Liver (tissue), 9 donors: ENCODE measurements around the gene VPS26C. TPM values are rescaled to one million over a fixed set of nuclear protein-coding genes. Genes with fewer than 3 reads are reported as not detected.

Source experiments
- DNase-seq: peaks from one replicate; pipeline ENCODE4 v3.0.0-alpha.2; 2017; ENCODE audit warnings: low spot score
- H3K27ac ChIP-seq, 2 donors: one replicate each; pipeline ENCODE4 v1.7.0; 2013; ENCODE audit warnings: inconsistent platforms in 2 of 2, low read length in 2 of 2, control low read depth in 1 of 2, low read depth in 1 of 2, mild to moderate bottlenecking in 1 of 2
- H3K27me3 ChIP-seq, 4 donors: one replicate each; pipeline versions ENCODE4 v1.6.1 to v1.7.0; 2013; ENCODE audit warnings: low read length in 3 of 4, inconsistent platforms in 1 of 4, mild to moderate bottlenecking in 1 of 4, moderate library complexity in 1 of 4; ENCODE audit not compliant: control insufficient read depth in 4 of 4, insufficient read depth in 4 of 4
- H3K36me3 ChIP-seq, 4 donors: one replicate each; pipeline versions ENCODE4 v1.6.1 to v1.7.0; 2013; ENCODE audit warnings: low read length in 3 of 4, mild to moderate bottlenecking in 3 of 4, low read depth in 1 of 4, moderate library complexity in 1 of 4; ENCODE audit not compliant: control insufficient read depth in 4 of 4, insufficient read depth in 3 of 4
- H3K4me1 ChIP-seq, 4 donors: one replicate each; pipeline versions ENCODE4 v1.6.1 to v1.7.0; 2013; ENCODE audit warnings: low read length in 3 of 4, mild to moderate bottlenecking in 3 of 4, moderate library complexity in 1 of 4; ENCODE audit not compliant: control insufficient read depth in 4 of 4, insufficient read depth in 4 of 4
- H3K4me3 ChIP-seq, 3 donors: one replicate each; pipeline versions ENCODE4 v1.6.1 to v1.7.0; 2013; ENCODE audit warnings: low read length in 3 of 3, control low read depth in 1 of 3, low read depth in 1 of 3, mild to moderate bottlenecking in 1 of 3
- H3K9ac ChIP-seq, 2 donors: one replicate each; pipeline ENCODE4 v1.7.0; 2013; ENCODE audit warnings: low read length in 2 of 2, mild to moderate bottlenecking in 2 of 2, moderate library complexity in 2 of 2, control low read depth in 1 of 2, low read depth in 1 of 2
- H3K9me3 ChIP-seq, 4 donors: one replicate each; pipeline versions ENCODE4 v1.6.1 to v1.7.0; 2013; ENCODE audit warnings: low read length in 3 of 4; ENCODE audit not compliant: control insufficient read depth in 4 of 4
- ATF3 ChIP-seq: IDR thresholded peaks from 2 replicates; pipeline ENCODE4 v1.6.1; 2016; ENCODE audit warnings: antibody characterized with exemption
- CTCF ChIP-seq: fragments of 150-350 bp; IDR thresholded peaks from 2 replicates; pipeline ENCODE4 v1.5.1; 2017; ENCODE audit warnings: improper control_type of control experiment, low read depth, low read length; ENCODE audit not compliant: missing input control
- EGR1 ChIP-seq, 2 donors: IDR thresholded peaks; 2 replicates each; pipeline ENCODE4 v1.6.1; 2016 to 2018; ENCODE audit warnings: antibody characterized with exemption in 2 of 2, low read depth in 2 of 2
- FOXA1 ChIP-seq: IDR thresholded peaks from 2 replicates; pipeline ENCODE4 v1.6.1; 2016; ENCODE audit warnings: antibody characterized with exemption
- FOXA2 ChIP-seq: IDR thresholded peaks from 2 replicates; pipeline ENCODE4 v1.6.1; 2016; ENCODE audit warnings: antibody characterized with exemption
- HNF4A ChIP-seq, 2 donors: conservative IDR thresholded peaks; 2 replicates each; pipeline ENCODE4 v1.6.1; 2016; ENCODE audit warnings: antibody characterized with exemption in 2 of 2, mild to moderate bottlenecking in 2 of 2
- HNF4G ChIP-seq: IDR thresholded peaks from 2 replicates; pipeline ENCODE4 v1.6.1; 2016; ENCODE audit warnings: antibody characterized with exemption
- JUND ChIP-seq, 2 donors: IDR thresholded peaks; 2 replicates each; pipeline ENCODE4 v1.6.1; 2016; ENCODE audit warnings: antibody characterized with exemption in 2 of 2
- MAX ChIP-seq: IDR thresholded peaks from 2 replicates; pipeline ENCODE4 v1.6.1; 2016; ENCODE audit warnings: antibody characterized with exemption
- NR2F2 ChIP-seq: IDR thresholded peaks from 2 replicates; pipeline ENCODE4 v1.6.1; 2016; ENCODE audit warnings: antibody characterized with exemption
- RAD21 ChIP-seq, 2 donors: IDR thresholded peaks; 2 replicates each; pipeline ENCODE4 v1.6.1; 2016; ENCODE audit warnings: antibody characterized with exemption in 2 of 2, mild to moderate bottlenecking in 2 of 2
- REST ChIP-seq: IDR thresholded peaks from 2 replicates; pipeline ENCODE4 v1.6.1; 2016; ENCODE audit warnings: antibody characterized with exemption, mild to moderate bottlenecking
- RXRA ChIP-seq, 2 donors: IDR thresholded peaks; 2 replicates each; pipeline ENCODE4 v1.6.1; 2017 to 2018; ENCODE audit warnings: antibody characterized with exemption in 2 of 2, mild to moderate bottlenecking in 1 of 2
- SP1 ChIP-seq: IDR thresholded peaks from 2 replicates; pipeline ENCODE4 v1.6.1; 2018; ENCODE audit warnings: antibody characterized with exemption, mild to moderate bottlenecking
- TAF1 ChIP-seq: conservative IDR thresholded peaks from 2 replicates; pipeline ENCODE4 v1.6.1; 2016; ENCODE audit warnings: antibody characterized with exemption, mild to moderate bottlenecking
- YY1 ChIP-seq: IDR thresholded peaks from 2 replicates; pipeline ENCODE4 v1.6.1; 2016; ENCODE audit warnings: antibody characterized with exemption, mild to moderate bottlenecking
- ZBTB33 ChIP-seq: IDR thresholded peaks from 2 replicates; pipeline ENCODE4 v1.6.1; 2016; ENCODE audit warnings: antibody characterized with exemption
- WGBS: extraction: QIAGEN DNeasy Blood & Tissue Kit; methylation state at CpG from one replicate; pipeline ENCODE4 v1.1.7; 2013; 5-methylcytosine and 5-hydroxymethylcytosine counted together
- polyA plus RNA-seq, 2 donors: library from polyadenylated mRNA; stranded (reverse) in 1 of 2; unstranded in 1 of 2; fragments of 200-250 nt in 1 of 2; fragments of >200 nt in 1 of 2; fragmentation: Nextera tagmentation in 1 of 2; extraction: Ambion mirVana in 1 of 2; gene quantifications; one replicate each; pipeline versions ENCODE4 v1.2.1 to v1.2.3, GENCODE V29; 2013 to 2015
- total RNA-seq, 2 donors: library from RNA; depleted of rRNA; stranded (reverse); fragments of >200 nt; gene quantifications; one replicate each; pipeline ENCODE4 v1.2.3, GENCODE V29; 2014
- donor health status: healthy.
- donor health status: healthy.
- donor health status: healthy.
- donor health status: healthy.
- donor health status: healthy.

The VPS26C gene
- total and polyA plus RNA-seq, 4 donors: 16.3 to 37.7 (median 22.8) TPM

GRCh38 chr21:37268186-37268503 is 1.0 kb upstream of the VPS26C start:
- TF ChIP-seq CTCF (no peak), ATF3 (no peak), FOXA2 (no peak), EGR1 (IDR thresholded peaks at IDR 0.05; ENCODE audit: low read depth in 2 of 2) (no peak), RAD21 (IDR thresholded peaks at IDR 0.05) (no peak), HNF4G (no peak), ZBTB33 (no peak), YY1 (no peak), RXRA (IDR thresholded peaks at IDR 0.05) (no peak), TAF1 (no peak), SP1 (no peak), NR2F2 (no peak), MAX (no peak)
- no peaks in the 10 kb centered on the region for H3K36me3 ChIP-seq
- H3K9me3 ChIP-seq: no peaks in the 10 kb centered on the region
- peak overlapping the region; percentile 54 to 78 for H3K9ac ChIP-seq
- peak overlapping the region; percentile 94 for H3K27ac ChIP-seq
- no peak for DNase-seq
- peaks cover 3 to 14% (median 10%) of the 10 kb centered on the region in 4 donors for H3K4me1 ChIP-seq
- peak overlapping the region; percentile 68 to 83 (median 70) for H3K4me3 ChIP-seq
- WGBS: 2% methylated on average over 7 of the region's 7 CpGs
- H3K27me3 ChIP-seq: no peaks in the 10 kb centered on the region

- TF ChIP-seq MAX (no peak), ZBTB33 (no peak), FOXA1 (no peak), HNF4G (no peak), YY1 (no peak), TAF1 (no peak), RAD21 (IDR thresholded peaks at IDR 0.05) (no peak), RXRA (IDR thresholded peaks at IDR 0.05) (no peak), EGR1 (IDR thresholded peaks at IDR 0.05; ENCODE audit: low read depth in 2 of 2) (no peak), FOXA2 (no peak), HNF4A (conservative IDR thresholded peaks at IDR 0.05) (no peak), NR2F2 (no peak), REST (no peak), JUND (IDR thresholded peaks at IDR 0.05) (no peak)
- Histone ChIP-seq H3K4me1 (peaks cover 3 to 14% (median 10%) of the 10 kb centered on the region in 4 donors), H3K27ac (peak overlapping the region; percentile 94), H3K4me3 (peak overlapping the region; percentile 68 to 83 (median 72)), H3K9me3 (no peaks in the 10 kb centered on the region), H3K9ac (peak overlapping the region; percentile 56 to 66), H3K36me3 (no peaks in the 10 kb centered on the region), H3K27me3 (no peaks in the 10 kb centered on the region)
- 2% methylated on average over 39 of the region's 39 CpGs for WGBS
- DNase-seq: no peak
Observed at GRCh38 chr21:37266515-37267221, 466 bp downstream of the VPS26C start.
